Right hindlimb (tissue), 1 donor: ENCODE data around the gene PROK1.

Experiments used
- DNase-seq: peaks from one replicate; pipeline ENCODE4 v3.0.0-alpha.2; 2018

The PROK1 gene

DNA sequence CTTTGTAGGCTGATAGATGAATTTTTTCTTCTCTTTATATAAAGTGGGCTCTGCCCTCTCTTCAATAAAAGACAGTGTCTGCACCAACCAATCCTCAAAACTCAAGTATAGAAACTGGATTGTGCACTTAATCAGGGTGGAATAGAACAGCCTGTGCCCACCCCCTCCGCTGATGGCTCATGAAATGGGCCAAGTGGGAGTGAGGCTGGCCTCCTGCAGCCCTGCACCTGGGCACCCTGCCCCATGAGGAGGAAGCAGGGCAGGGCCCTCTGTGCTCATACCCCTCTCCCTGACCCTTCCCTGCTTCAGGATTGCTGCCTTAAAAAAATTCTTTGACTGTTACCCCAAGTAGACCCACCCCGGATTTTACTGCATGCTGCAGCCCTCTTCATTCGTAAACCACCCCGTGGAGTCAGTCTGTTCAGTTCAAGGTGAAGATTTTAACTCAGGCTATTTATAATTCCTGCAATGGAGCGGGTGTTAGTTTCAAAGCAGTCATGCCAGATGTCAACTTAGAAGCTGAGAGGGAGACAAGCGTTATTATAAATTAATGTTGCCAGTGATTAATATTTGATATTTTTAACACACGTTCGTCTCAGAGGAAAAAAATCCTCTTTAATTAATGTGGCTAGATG is 15.8 kb downstream of the PROK1 start:
- DNase-seq = no peak

DNA sequence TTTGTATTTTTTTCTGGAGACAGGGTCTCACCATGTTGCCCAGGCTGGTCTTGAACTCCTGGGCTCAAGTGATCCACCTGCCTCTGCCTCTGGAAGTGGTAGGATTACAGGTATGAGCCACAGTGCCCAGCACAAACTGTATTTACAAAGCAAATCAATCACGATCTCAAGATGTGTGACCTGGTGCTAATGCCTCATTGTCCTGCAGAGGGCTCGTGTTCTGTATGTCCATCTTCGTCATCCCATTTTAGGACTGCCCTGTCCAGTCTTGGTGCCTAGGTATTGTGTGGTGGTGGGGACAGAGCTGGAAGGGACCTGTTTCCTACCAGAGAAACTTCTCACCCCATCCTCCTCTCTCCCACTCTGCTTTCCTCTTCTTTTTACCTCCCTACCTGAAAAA is 20.2 kb downstream of the PROK1 start:
- no peak for DNase-seq

- DNase-seq = no peak
These were observed 21.6 kb downstream of the PROK1 start for GRCh38 chr1:110472546-110472945.

- DNase-seq = no peak
These were observed 23.5 kb downstream of the PROK1 start for GRCh38 chr1:110474444-110474843.

DNA sequence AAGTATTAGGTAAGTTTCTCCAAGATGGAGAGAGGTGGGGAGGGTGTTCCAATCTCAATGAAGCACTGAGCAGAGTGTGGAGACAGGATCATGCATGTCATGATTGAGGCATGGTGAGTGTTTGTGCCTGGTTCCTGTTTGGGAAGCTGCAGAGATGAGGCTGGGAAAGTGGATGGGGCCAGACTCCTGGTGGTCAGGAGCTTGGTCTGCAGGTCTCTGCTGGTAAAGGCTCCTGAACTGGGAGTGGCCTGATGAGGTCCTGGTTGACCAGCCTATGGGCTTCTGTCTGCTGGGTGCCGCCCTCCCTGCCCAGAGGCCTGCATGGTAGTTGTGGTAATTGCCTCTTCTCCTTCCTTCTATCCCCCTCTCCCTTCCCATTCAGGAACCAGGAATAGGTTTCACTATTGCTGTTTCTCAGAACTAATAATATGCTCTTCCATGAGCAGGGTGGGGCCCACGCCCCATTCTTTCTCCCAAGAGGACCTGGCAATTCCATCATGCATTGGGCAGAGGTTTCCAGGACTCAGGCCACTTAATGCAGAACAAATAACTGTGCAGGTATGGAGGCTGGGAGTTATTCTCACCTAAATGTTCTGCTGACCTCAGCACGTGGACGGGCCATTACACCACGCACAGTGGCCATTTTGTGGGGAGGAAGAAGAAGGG is 24.5 kb downstream of the PROK1 start:
- DNase-seq = no peak

DNA sequence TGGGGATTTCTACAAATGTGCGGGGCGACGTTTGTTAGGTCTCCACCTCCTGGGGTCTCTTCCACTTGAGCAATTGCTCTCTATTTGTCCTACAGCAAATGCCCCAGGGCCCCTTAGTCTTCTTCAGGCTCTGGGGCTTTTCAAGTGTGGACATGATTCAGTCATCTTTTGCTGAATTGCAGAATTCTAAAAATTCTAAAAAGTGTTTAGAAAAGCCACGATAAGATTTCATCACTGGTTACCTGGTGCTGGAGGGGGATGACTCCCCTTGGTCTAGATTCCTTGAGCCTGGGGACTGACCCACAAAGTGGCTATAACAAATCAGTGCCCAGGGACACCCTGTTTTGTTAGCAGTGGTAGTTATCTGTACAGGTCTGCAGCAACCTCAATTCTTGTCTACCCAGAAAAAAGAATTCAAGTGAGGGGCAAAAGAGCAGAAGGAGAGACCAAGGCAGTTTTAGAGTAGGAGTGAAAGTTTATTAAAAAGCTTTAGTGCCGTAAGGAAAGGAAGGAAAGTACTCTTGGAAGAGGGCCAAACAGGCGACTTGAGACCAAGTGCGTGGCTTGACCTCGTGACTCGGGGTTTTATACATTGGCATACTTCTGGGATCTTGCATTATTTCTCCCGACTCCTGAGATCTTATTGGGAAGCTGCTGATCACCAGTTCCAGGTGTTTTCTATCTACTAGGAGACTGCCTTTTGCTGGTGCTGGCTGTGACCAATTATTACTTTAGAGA is 25.2 kb downstream of the PROK1 start:
- DNase-seq = no peak

DNA sequence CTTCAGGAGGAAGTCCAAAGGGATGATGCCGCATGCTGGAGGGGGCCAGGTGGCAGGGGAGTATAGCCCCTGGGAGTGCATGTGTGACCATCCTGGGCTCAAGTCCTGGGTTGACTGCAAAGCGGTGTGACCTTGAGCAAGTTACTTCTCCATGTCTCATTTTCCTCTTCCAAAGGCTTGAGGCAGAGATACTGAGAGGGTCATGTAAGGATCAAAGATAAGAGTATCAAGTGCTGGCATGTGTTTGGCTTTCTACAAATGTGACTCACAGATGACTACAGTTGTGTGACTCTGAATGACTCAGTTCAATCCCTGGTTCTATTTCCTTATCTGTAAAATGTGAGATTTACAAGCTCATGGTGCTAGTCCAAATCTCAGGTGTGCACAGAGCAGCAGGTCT is 26.1 kb downstream of the PROK1 start:
- DNase-seq = no peak

GRCh38 chr1:110477445-110477957 is 26.6 kb downstream of the PROK1 start:
- DNase-seq = no peak

GRCh38 chr1:110477967-110478640 is 27.2 kb downstream of the PROK1 start:
- DNase-seq = no peak

DNA sequence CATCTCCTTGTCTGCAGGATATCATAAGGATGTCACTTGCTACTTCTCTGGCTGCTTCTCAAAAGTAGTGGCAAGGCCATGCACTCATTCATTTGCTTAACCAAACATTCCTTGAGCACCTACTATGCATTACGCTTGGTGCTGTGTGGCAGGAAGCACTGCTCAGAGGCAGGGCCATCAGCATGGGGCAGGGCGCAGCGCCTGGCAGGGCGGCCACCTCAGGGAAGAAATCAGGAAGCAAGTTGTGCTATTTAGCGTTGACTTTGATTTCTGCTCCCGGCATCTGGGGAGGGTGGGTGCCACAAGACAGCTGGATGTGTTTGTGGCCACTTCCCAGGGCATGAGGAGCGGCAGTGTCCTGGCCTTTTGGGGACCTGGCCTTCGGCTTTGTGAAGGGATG is 27.9 kb downstream of the PROK1 start:
- no peak for DNase-seq

DNA sequence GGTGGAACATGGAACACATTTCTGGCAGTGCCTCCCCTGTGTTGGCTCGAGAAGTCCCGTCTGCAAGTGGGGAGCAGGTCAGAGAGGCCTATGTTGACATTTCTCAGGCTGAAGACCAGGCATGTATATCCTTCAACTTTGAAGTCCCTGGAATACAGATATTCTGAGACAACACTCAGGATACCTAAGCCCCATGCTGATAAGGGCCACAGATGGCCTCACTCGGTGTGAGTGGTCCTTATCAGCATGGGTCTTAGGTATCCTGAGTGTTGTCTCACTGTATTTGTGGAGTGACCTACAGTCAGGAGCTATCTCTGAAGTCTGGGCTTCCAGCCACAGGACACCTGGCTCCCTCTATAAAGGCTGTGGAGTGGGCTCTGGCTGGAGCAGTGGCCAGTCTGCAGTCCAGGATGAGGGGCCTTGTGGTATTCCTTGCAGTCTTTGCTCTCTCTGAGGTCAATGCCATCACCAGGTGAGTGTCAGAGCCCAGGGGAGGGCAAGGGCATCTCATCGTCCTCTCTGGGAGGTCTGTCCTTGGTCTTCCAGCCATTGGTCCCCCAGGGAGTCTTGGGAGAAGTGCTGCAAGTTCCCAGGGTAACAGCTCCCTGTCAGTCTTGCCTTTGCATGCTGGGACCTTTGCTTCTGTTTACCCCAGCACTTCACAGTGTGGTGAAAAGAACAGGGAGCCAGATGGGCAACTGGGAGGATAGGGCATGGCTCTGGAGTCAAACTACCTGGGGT is 29.6 kb downstream of the PROK1 start:
- no peak for DNase-seq

- no peak for DNase-seq
These were observed 31.1 kb downstream of the PROK1 start for GRCh38 chr1:110481968-110482623.

DNA sequence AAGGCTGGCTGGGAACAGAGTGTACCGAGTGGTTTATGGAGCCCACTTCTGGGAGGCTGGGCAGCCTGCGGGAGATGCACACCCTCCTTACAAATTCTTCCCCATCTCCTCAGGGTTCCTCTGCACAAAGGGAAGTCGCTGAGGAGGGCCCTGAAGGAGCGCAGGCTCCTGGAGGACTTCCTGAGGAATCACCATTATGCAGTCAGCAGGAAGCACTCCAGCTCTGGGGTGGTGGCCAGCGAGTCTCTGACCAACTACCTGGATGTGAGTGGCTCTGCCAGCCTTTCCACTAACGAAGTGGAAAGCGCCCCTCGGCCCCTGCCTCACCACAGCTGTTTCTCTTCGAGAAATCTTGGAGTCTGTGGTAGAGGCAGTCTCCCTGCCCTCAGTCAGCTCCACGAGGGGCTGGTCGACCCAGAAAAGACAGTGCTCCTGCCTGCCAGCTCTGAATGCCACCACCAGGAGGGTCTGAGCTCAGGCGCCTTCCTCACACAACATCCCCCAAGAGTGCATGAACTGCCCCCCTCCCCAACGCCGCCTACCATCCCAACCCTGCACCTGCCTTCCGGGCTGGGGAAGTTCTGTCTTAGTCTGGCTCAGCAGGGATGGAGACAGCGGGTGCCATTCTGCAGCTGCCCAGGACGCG is 31.8 kb downstream of the PROK1 start:
- DNase-seq = no peak

DNA sequence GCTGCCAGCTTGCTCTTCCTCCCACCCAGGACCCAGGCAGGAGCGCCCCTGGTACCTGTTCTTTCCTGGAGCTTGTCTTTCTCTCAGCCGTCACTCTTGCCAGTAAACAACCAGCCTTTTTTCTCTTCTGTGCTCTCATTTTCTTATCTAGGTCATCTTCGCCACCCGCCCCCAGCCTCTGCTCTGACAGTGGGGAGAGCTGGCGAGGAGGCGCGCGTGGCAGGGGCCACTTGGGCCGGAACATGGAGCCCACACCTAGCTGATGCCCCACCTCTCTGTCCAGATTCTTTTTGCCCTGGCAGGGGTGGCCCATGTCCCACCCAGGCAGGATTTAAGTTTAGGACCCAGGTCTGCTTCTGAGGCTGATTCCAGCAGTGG is 32.3 kb downstream of the PROK1 start:
- DNase-seq = no peak

GRCh38 chr1:110484801-110485200 is 33.9 kb downstream of the PROK1 start:
- no peak for DNase-seq

DNA sequence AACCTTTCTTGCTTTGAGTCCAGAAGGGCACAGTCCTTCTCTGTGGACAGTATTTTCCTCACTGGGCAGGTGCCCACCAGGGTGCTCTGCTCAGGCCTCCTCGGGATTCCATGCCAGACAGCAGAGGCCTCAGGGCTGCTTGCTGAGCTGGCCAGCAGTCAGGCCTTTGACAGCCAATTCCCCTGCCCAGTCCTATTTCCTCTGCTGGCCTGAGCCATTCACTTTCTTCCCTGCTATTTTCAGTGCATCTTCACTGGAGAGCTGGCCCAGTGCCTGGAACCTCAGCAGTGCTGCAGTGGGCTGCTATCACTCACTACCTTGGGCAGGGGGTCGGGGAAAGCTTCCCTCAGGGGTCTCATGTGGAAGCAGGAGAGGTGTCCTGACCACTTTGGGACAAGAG is 34.8 kb downstream of the PROK1 start:
- DNase-seq = no peak

GRCh38 chr1:110487726-110488125 is 36.8 kb downstream of the PROK1 start:
- DNase-seq = no peak

DNA sequence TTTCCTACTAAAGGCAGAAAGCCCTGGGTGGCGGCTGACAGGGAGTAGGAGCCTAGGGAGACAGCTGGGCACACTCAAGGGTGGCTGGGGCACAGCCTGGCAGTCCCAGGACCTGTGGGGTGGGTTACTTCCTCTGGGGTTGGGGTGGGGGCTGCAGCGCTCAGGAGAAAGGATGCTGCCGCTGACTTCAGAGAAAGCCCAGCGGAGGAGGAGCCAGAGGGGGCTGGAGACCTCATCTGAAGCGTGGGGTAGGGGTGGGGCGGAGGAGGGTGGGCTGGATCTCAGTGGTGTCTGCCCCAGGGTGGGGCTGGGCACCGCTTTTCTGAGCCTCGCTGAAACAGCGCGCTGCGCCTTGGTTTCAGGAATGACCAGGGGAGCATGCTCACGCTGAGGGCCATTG is 37.2 kb downstream of the PROK1 start:
- no peak for DNase-seq

DNA sequence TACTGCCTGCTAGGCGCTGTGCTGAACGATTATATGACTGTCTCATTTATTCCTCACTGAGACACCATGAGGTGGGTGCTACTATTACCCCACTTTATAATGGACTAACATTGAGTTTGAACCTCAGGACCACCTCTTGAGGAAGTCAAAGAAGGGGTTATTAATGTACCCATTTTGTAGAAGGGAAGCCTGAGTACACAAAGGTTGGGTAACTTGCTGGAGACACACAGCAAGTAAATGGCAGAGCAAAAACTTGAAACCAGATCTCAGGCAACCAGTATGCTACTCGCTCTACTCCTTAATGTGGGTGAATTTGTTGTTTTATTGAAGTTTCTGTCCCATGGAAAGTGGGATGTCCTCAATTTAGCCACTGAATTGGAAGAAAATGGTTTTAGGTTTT is 37.9 kb downstream of the PROK1 start:
- no peak for DNase-seq

DNA sequence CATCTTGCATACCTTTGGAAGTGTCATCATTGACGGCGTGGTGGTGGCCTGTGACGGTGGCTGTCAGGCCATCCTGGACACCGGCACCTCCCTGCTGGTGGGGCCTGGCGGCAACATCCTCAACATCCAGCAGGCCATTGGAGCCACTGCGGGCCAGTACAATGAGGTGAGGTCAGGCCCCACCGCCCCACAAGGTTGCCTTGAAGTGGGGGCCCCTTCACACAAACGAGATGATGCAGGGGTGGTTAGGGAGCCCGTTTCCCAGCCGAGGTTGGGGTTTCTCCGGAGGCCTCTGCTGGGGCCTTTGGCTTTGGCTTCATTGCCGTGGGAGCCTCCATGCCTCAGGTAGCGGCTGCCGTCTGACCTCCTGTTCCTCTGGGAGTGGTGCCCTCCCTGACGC is 38.5 kb downstream of the PROK1 start:
- DNase-seq = no peak

- DNase-seq = no peak
These were observed 39.1 kb downstream of the PROK1 start for GRCh38 chr1:110489973-110490542.
